ENCODE results near the gene OR8S1. TPM values are rescaled to one million over a fixed set of nuclear protein-coding genes. Genes with fewer than 3 reads are reported as not detected.
A peak's percentile ranks its signal among the peaks of the same experiment; 100 is the strongest.
"Not testable (repeated sequence)": the region's sequence is repeated elsewhere in the genome, so short reads cannot be mapped to it uniquely, and the experiment has no call there.

Gene OR8S1
- total RNA-seq, 1 donor from 2014 or later, result not detected

- H3K27me3 ChIP-seq (ENCODE audit: control insufficient read depth, insufficient read depth, low read length), result no peaks in the 10 kb centered on the region
- no peak for FAIRE-seq
- no peak for TF ChIP-seq CTCF (IDR thresholded peaks at IDR 0.05; ENCODE audit: insufficient read depth, low read length, severe bottlenecking)
Measured at GRCh38 chr12:48514728-48515127, 10.7 kb upstream of the OR8S1 start.

GRCh38 chr12:48520381-48520780 is 5.1 kb upstream of the OR8S1 start:
- not testable (repeated sequence) for H3K27me3 ChIP-seq (ENCODE audit: control insufficient read depth, insufficient read depth, low read length); FAIRE-seq; H3K36me3 ChIP-seq (ENCODE audit: control insufficient read depth, insufficient read depth, low read length); DNase-seq (ENCODE audit: low read depth); H3K4me3 ChIP-seq (ENCODE audit: low read depth, low read length)

More at GRCh38 chr12:48514728-48515127, 10.7 kb upstream of the OR8S1 start:
- no peaks in the 10 kb centered on the region for H3K36me3 ChIP-seq (ENCODE audit: control insufficient read depth, insufficient read depth, low read length)
- no peak overlapping the region for H3K4me3 ChIP-seq (ENCODE audit: low read depth, low read length)
- DNase-seq (ENCODE audit: low read depth), result no peak

- Histone ChIP-seq H3K36me3 (ENCODE audit: control insufficient read depth, insufficient read depth, low read length) (no peaks in the 10 kb centered on the region), H3K27me3 (ENCODE audit: control insufficient read depth, insufficient read depth, low read length) (no peaks in the 10 kb centered on the region), H3K4me3 (ENCODE audit: low read depth, low read length) (no peak overlapping the region)
- TF ChIP-seq CTCF (IDR thresholded peaks at IDR 0.05; ENCODE audit: insufficient read depth, low read length, severe bottlenecking), result no peak
- FAIRE-seq, result no peak
- DNase-seq (ENCODE audit: low read depth), result no peak
Measured at GRCh38 chr12:48527891-48528670, 2.6 kb downstream of the OR8S1 start.

- no peak for TF ChIP-seq CTCF (IDR thresholded peaks at IDR 0.05; ENCODE audit: insufficient read depth, low read length, severe bottlenecking)
- H3K4me3 ChIP-seq (ENCODE audit: low read depth, low read length), result no peak overlapping the region
- H3K36me3 ChIP-seq (ENCODE audit: control insufficient read depth, insufficient read depth, low read length), result no peaks in the 10 kb centered on the region
- no peak for FAIRE-seq
- no peak for DNase-seq (ENCODE audit: low read depth)
- no peaks in the 10 kb centered on the region for H3K27me3 ChIP-seq (ENCODE audit: control insufficient read depth, insufficient read depth, low read length)
Measured at GRCh38 chr12:48532601-48533000, 7.2 kb downstream of the OR8S1 start.

- FAIRE-seq (no peak), DNase-seq (ENCODE audit: low read depth) (no peak)
- no peak overlapping the region for H3K4me3 ChIP-seq (ENCODE audit: low read depth, low read length)
- H3K36me3 ChIP-seq (ENCODE audit: control insufficient read depth, insufficient read depth, low read length), result no peaks in the 10 kb centered on the region
- TF ChIP-seq CTCF (IDR thresholded peaks at IDR 0.05; ENCODE audit: insufficient read depth, low read length, severe bottlenecking), result no peak
- no peaks in the 10 kb centered on the region for H3K27me3 ChIP-seq (ENCODE audit: control insufficient read depth, insufficient read depth, low read length)
Measured at GRCh38 chr12:48536602-48537001, 11.2 kb downstream of the OR8S1 start.

- FAIRE-seq (no peak), DNase-seq (ENCODE audit: low read depth) (peak; percentile 22)
- TF ChIP-seq CTCF (IDR thresholded peaks at IDR 0.05; ENCODE audit: insufficient read depth, low read length, severe bottlenecking), result peak; percentile 54
- Histone ChIP-seq H3K4me3 (ENCODE audit: low read depth, low read length) (no peak overlapping the region), H3K36me3 (ENCODE audit: control insufficient read depth, insufficient read depth, low read length) (no peaks in the 10 kb centered on the region), H3K27me3 (ENCODE audit: control insufficient read depth, insufficient read depth, low read length) (no peaks in the 10 kb centered on the region)
Measured at GRCh38 chr12:48542300-48542928, 17.0 kb downstream of the OR8S1 start.

Data from bronchial epithelial cell (primary cell).